A549 (cell line): ENCODE measurements around the gene SNUPN.

Experiments
- CEBPB ChIP-seq, 2 experiments: fragments of >200 bp in 1 of 2; sonication (Bioruptor Twin) in 1 of 2; formaldehyde crosslinking in 1 of 2; IDR thresholded peaks; 2 replicates each; pipeline ENCODE4 v1.6.1; 2012 to 2016
- CTCF ChIP-seq: fragments of >200 bp; sonication (Bioruptor Twin); formaldehyde crosslinking; IDR thresholded peaks from 3 replicates; pipeline ENCODE4 v1.5.1; 2016
- EP300 ChIP-seq, 2 experiments: fragments of >200 bp; sonication (Bioruptor Twin); formaldehyde crosslinking; IDR thresholded peaks; 2 replicates in 1 of 2; 3 replicates in 1 of 2; pipeline ENCODE4 v1.6.1; 2016 to 2017
- KDM5A ChIP-seq: fragments of 200-600 bp; sonication (generic); IDR thresholded peaks from 2 replicates; pipeline ENCODE4 v1.6.1; 2016; ENCODE audit warnings: antibody characterized with exemption, mild to moderate bottlenecking
- POLR2AphosphoS2 ChIP-seq: conservative IDR thresholded peaks from 2 replicates; pipeline ENCODE4 v1.6.1; 2012; ENCODE audit warnings: low read length, improper control_type of control experiment, inconsistent platforms

GRCh38 chr15:75661756-75662140, 36.2 kb upstream of the SNUPN start:
- TF ChIP-seq CTCF (no peak), EP300 (IDR thresholded peaks at IDR 0.05) (no peak), POLR2AphosphoS2 (no peak), CEBPB (IDR thresholded peaks at IDR 0.05) (no peak), KDM5A (no peak)
